ENCODE data around the gene HAPSTR1. TPM values are rescaled to one million over a fixed set of nuclear protein-coding genes. Genes with fewer than 3 reads are reported as not detected.

The HAPSTR1 gene
- polyA plus RNA-seq, 3 donors, result 7.2 to 58.9 (median 11.1) TPM

GRCh38 chr16:9054460-9054859, 37.0 kb upstream of the HAPSTR1 start:
- Histone ChIP-seq H3K27me3 (ENCODE audit: control insufficient read depth in 2 of 2, insufficient read depth in 2 of 2, low read length in 2 of 2) (no peaks in the 10 kb centered on the region), H3K36me3 (replicated peaks in 1 of 2; ENCODE audit: control insufficient read depth in 1 of 2, insufficient read depth in 2 of 2, low read length in 2 of 2) (no peaks in the 10 kb centered on the region), H3K4me3 (replicated peaks in 1 of 3; ENCODE audit: low read depth in 2 of 3, low read length in 3 of 3) (no peak overlapping the region), H3K27ac (ENCODE audit: low read depth in 1 of 2, low read length in 2 of 2) (no peak overlapping the region), H4K20me1 (ENCODE audit: insufficient read depth, low read length) (no peaks in the 10 kb centered on the region), H3K4me2 (replicated peaks; ENCODE audit: extremely low read depth, low read length, poor library complexity, severe bottlenecking) (no peak overlapping the region), H3K9ac (ENCODE audit: insufficient read depth, low read length, poor library complexity, severe bottlenecking) (no peak overlapping the region), H3K4me1 (ENCODE audit: control insufficient read depth in 1 of 2, insufficient read depth in 2 of 2, low read length in 2 of 2) (no peaks in the 10 kb centered on the region), H2AFZ (ENCODE audit: insufficient read depth, low read depth, low read length, poor library complexity, severe bottlenecking) (no peak overlapping the region), H3K9me3 (replicated peaks in 1 of 2; ENCODE audit: control insufficient read depth in 1 of 2, insufficient read depth in 1 of 2, low read length in 2 of 2) (no peaks in the 10 kb centered on the region), H3K79me2 (ENCODE audit: insufficient read depth, low read length) (no peaks in the 10 kb centered on the region)
- no peak for DNase-seq
- H3K36me3 Mint-ChIP-seq, result no peaks in the 10 kb centered on the region
- H3K4me3 Mint-ChIP-seq, result no peak overlapping the region
- H3K4me1 Mint-ChIP-seq, result peaks cover 4% of the 10 kb centered on the region
- intact Hi-C loops (cut with micrococcal nuclease), result loop anchor here in 1 of 2 donors (5.0 kb wide), 1 partner anchor 38 kb away; the partner anchor contains the start of gene HAPSTR1
- H3K27me3 Mint-ChIP-seq (ENCODE audit: low read depth in 3 of 3), result peaks cover 6 to 30% (median 17%) of the 10 kb centered on the region in 3 donors
- H3K9me3 Mint-ChIP-seq, result peaks cover 0 to 3% (median 0%) of the 10 kb centered on the region in 7 donors
- no peak for TF ChIP-seq CTCF (IDR thresholded peaks at IDR 0.05)
- no peak overlapping the region for H3K27ac Mint-ChIP-seq
- WGBS (ENCODE audit: insufficient coverage), result no CpG with 5 or more reads among the region's 4 CpGs

GRCh38 chr16:9055115-9055514, 36.3 kb upstream of the HAPSTR1 start:
- WGBS (ENCODE audit: insufficient coverage), result no CpG with 5 or more reads among the region's 2 CpGs
- H3K79me2 ChIP-seq (ENCODE audit: insufficient read depth, low read length), result no peaks in the 10 kb centered on the region
- no peak overlapping the region for H2AFZ ChIP-seq (ENCODE audit: insufficient read depth, low read depth, low read length, poor library complexity, severe bottlenecking)
- H4K20me1 ChIP-seq (ENCODE audit: insufficient read depth, low read length), result no peaks in the 10 kb centered on the region
- H3K27me3 ChIP-seq (ENCODE audit: control insufficient read depth in 2 of 2, insufficient read depth in 2 of 2, low read length in 2 of 2), result no peaks in the 10 kb centered on the region
- peaks cover 6 to 28% (median 15%) of the 10 kb centered on the region in 3 donors for H3K27me3 Mint-ChIP-seq (ENCODE audit: low read depth in 3 of 3)
- H3K36me3 Mint-ChIP-seq, result no peaks in the 10 kb centered on the region
- H3K4me3 Mint-ChIP-seq, result no peak overlapping the region
- no peaks in the 10 kb centered on the region for H3K4me1 ChIP-seq (ENCODE audit: control insufficient read depth in 1 of 2, insufficient read depth in 2 of 2, low read length in 2 of 2)
- no peaks in the 10 kb centered on the region for H3K36me3 ChIP-seq (replicated peaks in 1 of 2; ENCODE audit: control insufficient read depth in 1 of 2, insufficient read depth in 2 of 2, low read length in 2 of 2)
- H3K9me3 ChIP-seq (replicated peaks in 1 of 2; ENCODE audit: control insufficient read depth in 1 of 2, insufficient read depth in 1 of 2, low read length in 2 of 2), result no peaks in the 10 kb centered on the region
- H3K4me2 ChIP-seq (replicated peaks; ENCODE audit: extremely low read depth, low read length, poor library complexity, severe bottlenecking), result no peak overlapping the region
- no peak for TF ChIP-seq CTCF (IDR thresholded peaks at IDR 0.05)
- H3K4me1 Mint-ChIP-seq, result peaks cover 4% of the 10 kb centered on the region
- H3K27ac ChIP-seq (ENCODE audit: low read depth in 1 of 2, low read length in 2 of 2), result no peak overlapping the region
- H3K9me3 Mint-ChIP-seq, result peaks cover 0 to 3% (median 0%) of the 10 kb centered on the region in 7 donors
- intact Hi-C loops (cut with micrococcal nuclease), result no loop called here
- no peak overlapping the region for H3K4me3 ChIP-seq (replicated peaks in 1 of 3; ENCODE audit: low read depth in 2 of 3, low read length in 3 of 3)
- H3K9ac ChIP-seq (ENCODE audit: insufficient read depth, low read length, poor library complexity, severe bottlenecking), result no peak overlapping the region
- H3K27ac Mint-ChIP-seq, result no peak overlapping the region
- DNase-seq, result no peak

All from CD14-positive monocyte (primary cell).